Left ventricle myocardium inferior (tissue), 1 donor: Measurements from ENCODE around the gene DDX43. TPM values are rescaled to one million over a fixed set of nuclear protein-coding genes. Genes with fewer than 3 reads are reported as not detected.

Experiments
- DNase-seq: peaks from one replicate; pipeline ENCODE4 v3.0.0-alpha.2; 2020
- H3K27ac ChIP-seq: fragments of 200-600 bp; replicated peaks from 2 replicates; pipeline ENCODE4 v1.8.0; 2021
- H3K27me3 ChIP-seq: fragments of 200-600 bp; 2 replicates; pipeline ENCODE4 v1.8.0; 2021; ENCODE audit warnings: low read depth
- H3K36me3 ChIP-seq: fragments of 200-600 bp; 2 replicates; pipeline ENCODE4 v1.8.0; 2021
- H3K4me1 ChIP-seq: fragments of 200-600 bp; 2 replicates; pipeline ENCODE4 v1.8.0; 2021
- H3K4me3 ChIP-seq: fragments of 200-600 bp; 2 replicates; pipeline ENCODE4 v1.8.0; 2021; ENCODE audit warnings: mild to moderate bottlenecking, moderate library complexity
- H3K9me3 ChIP-seq: fragments of 200-600 bp; replicated peaks from 2 replicates; pipeline ENCODE4 v1.8.0; 2021
- CTCF ChIP-seq: fragments of 200-600 bp; IDR thresholded peaks from 2 replicates; pipeline ENCODE4 v1.8.0; 2021; ENCODE audit warnings: antibody characterized with exemption, mild to moderate bottlenecking, borderline replicate concordance
- intact Hi-C: fragments of 100-400 bp; cut with micrococcal nuclease; formaldehyde crosslinking; loops from one replicate; pipeline ENCODE4 v1.11.0; 2022
- total RNA-seq: library from RNA; stranded (reverse); fragmentation: NEBNext Ultra II Directional; extraction: Animal tissue kit (Norgen Biotek cat#: 25700); gene quantifications from one replicate; pipeline ENCODE4 v1.2.1, GENCODE V29; 2021
- donor health status: DM: no; HTN: yes; CAD: no; lungs with severe emphysema.

DDX43 gene
- total RNA-seq, 1 donor from 2014 or later, result 0.41 TPM

- Histone ChIP-seq H3K36me3 (peaks cover 17% of the 10 kb centered on the region), H3K9me3 (no peaks in the 10 kb centered on the region), H3K27me3 (no peaks in the 10 kb centered on the region), H3K4me3 (peak within 1 kb of the TSS; percentile 80), H3K27ac (peak within 1 kb of the TSS; percentile 94), H3K4me1 (peaks cover 36% of the 10 kb centered on the region)
- intact Hi-C loops, result no loop called here
- no peak for TF ChIP-seq CTCF
- DNase-seq, result peak; percentile 91
Observed at GRCh38 chr6:73461537-73462350, 67.1 kb downstream of the DDX43 start, which contains the start of gene MTO1. Gene MTO1 (plus strand): TSS chr6:73461737. CDS start chr6:73461855, 118 bp downstream.

Other genes with a start within 250 kb of the DDX43 start
- not detected for gene KHDC1L, start 169.3 kb upstream of the DDX43 start, total RNA-seq
- gene KHDC1, start 131.6 kb upstream of the DDX43 start, total RNA-seq, result 1.1 TPM
- gene DPPA5, start 40.6 kb upstream of the DDX43 start, total RNA-seq, result not detected
- not detected for gene KHDC3L, start 32.2 kb upstream of the DDX43 start, total RNA-seq
- not detected for gene OOEP, start 24.9 kb upstream of the DDX43 start, total RNA-seq
- 0.96 TPM for gene CGAS, start 57.5 kb downstream of the DDX43 start, total RNA-seq
- 30.4 TPM for gene MTO1, start 66.9 kb downstream of the DDX43 start, total RNA-seq
- 1,882 TPM for gene EEF1A1, start 126.2 kb downstream of the DDX43 start, total RNA-seq